B cell (primary cell): ENCODE data around the gene RCBTB2. TPM values are rescaled to one million over a fixed set of nuclear protein-coding genes. Genes with fewer than 3 reads are reported as not detected.

Source experiments
- ATAC-seq: fragments of 200-7000 bp; cut with Tn5 transposase; one replicate; pipeline ENCODE4 v1.10.0; 2021; ENCODE audit warnings: low read depth, mild to moderate bottlenecking, moderate number of reproducible peaks, moderate library complexity
- CTCF ChIA-PET: fragments of 350-600 bp; sonication (Branson Sonifier 250); formaldehyde crosslinking; loops from one replicate; lab custom pipeline; 2021; ENCODE audit warnings: antibody characterized with exemption, inconsistent platforms; lab: Charles Lee
- POLR2A ChIA-PET: fragments of 350-600 bp; sonication (Branson Sonifier 250); formaldehyde crosslinking; loops from one replicate; lab custom pipeline; 2021; ENCODE audit warnings: antibody characterized with exemption; lab: Charles Lee
- DNase-seq: peaks from one replicate; pipeline ENCODE4 v3.0.0; 2013
- H2AFZ ChIP-seq: 2 replicates; pipeline ENCODE4 v1.6.1; 2012; ENCODE audit warnings: mild to moderate bottlenecking, low read depth, low read length; ENCODE audit not compliant: insufficient read depth, poor library complexity, severe bottlenecking
- H3K27ac ChIP-seq, 2 donors: 1 replicate in 1 of 2; 2 replicates in 1 of 2; pipeline ENCODE4 v1.5.1; 2012 to 2013; ENCODE audit warnings: low read length in 2 of 2, mild to moderate bottlenecking in 2 of 2, moderate library complexity in 1 of 2
- H3K27me3 ChIP-seq, 4 experiments: fragments of 200-600 bp in 1 of 4; sonication (generic) in 1 of 4; replicated peaks in 1 of 4; 1 replicate in 2 of 4; 2 replicates in 2 of 4; pipeline versions ENCODE4 v1.6.1 to v1.7.0; 2013 to 2016; ENCODE audit warnings: low read length in 3 of 4, mild to moderate bottlenecking in 2 of 4, mixed read lengths in 1 of 4, moderate library complexity in 1 of 4; ENCODE audit not compliant: insufficient read depth in 4 of 4, control insufficient read depth in 3 of 4; ENCODE audit errors: control extremely low read depth in 1 of 4
- H3K36me3 ChIP-seq, 2 experiments: replicated peaks in 1 of 2; 1 replicate in 1 of 2; 2 replicates in 1 of 2; pipeline versions ENCODE4 v1.6.1 to v1.7.1; 2013; ENCODE audit warnings: low read length in 1 of 2; ENCODE audit not compliant: insufficient read depth in 2 of 2, control insufficient read depth in 1 of 2; ENCODE audit errors: control extremely low read depth in 1 of 2, extremely low read depth in 1 of 2
- H3K4me1 ChIP-seq, 2 donors: fragments of 200-600 bp in 1 of 2; sonication (generic) in 1 of 2; 1 replicate in 1 of 2; 2 replicates in 1 of 2; pipeline versions ENCODE4 v1.5.1 to v1.6.1; 2013 to 2017; ENCODE audit warnings: low read length in 2 of 2; ENCODE audit not compliant: control insufficient read depth in 2 of 2, insufficient read depth in 2 of 2
- H3K4me2 ChIP-seq: replicated peaks from 2 replicates; pipeline ENCODE3; 2012; ENCODE audit warnings: mild to moderate bottlenecking, low read depth, low read length; ENCODE audit not compliant: poor library complexity, severe bottlenecking
- H3K4me3 ChIP-seq, 5 experiments: fragments of 200-600 bp in 1 of 5; sonication (generic) in 1 of 5; 1 replicate in 3 of 5; 2 replicates in 2 of 5; pipeline versions ENCODE4 v1.5.1 to v1.7.0; 2011 to 2016; ENCODE audit warnings: low read length in 4 of 5, mild to moderate bottlenecking in 4 of 5, low read depth in 2 of 5, control low read depth in 1 of 5, moderate library complexity in 1 of 5; ENCODE audit not compliant: insufficient read depth in 1 of 5; ENCODE audit errors: control extremely low read depth in 1 of 5, extremely low read depth in 1 of 5
- H3K79me2 ChIP-seq: fragments of 200-600 bp; sonication (generic); one replicate; pipeline ENCODE4 v1.6.0; 2016; ENCODE audit warnings: low read length; ENCODE audit not compliant: control insufficient read depth, insufficient read depth
- H3K9ac ChIP-seq: fragments of 200-600 bp; sonication (generic); 2 replicates; pipeline ENCODE4 v1.6.1; 2017; ENCODE audit warnings: mild to moderate bottlenecking, low read length, moderate library complexity
- H3K9me3 ChIP-seq, 3 donors: one replicate each; pipeline versions ENCODE4 v1.6.1 to v1.7.1; 2013; ENCODE audit warnings: low read length in 2 of 3; ENCODE audit not compliant: control insufficient read depth in 2 of 3, insufficient read depth in 1 of 3; ENCODE audit errors: control extremely low read depth in 1 of 3
- H4K20me1 ChIP-seq: 2 replicates; pipeline ENCODE4 v1.6.0; 2012; ENCODE audit warnings: mild to moderate bottlenecking, low read length; ENCODE audit not compliant: insufficient read depth, control insufficient read depth, poor library complexity, severe bottlenecking
- H3K27ac Mint-ChIP-seq: one replicate; pipeline ENCODE4 v1.8.0; 2021; ENCODE audit warnings: mixed read lengths
- H3K27me3 Mint-ChIP-seq: one replicate; pipeline ENCODE4 v1.8.0; 2021; ENCODE audit warnings: mixed read lengths
- H3K4me1 Mint-ChIP-seq: one replicate; pipeline ENCODE4 v1.8.0; 2021; ENCODE audit warnings: mixed read lengths
- H3K4me3 Mint-ChIP-seq: one replicate; pipeline ENCODE4 v1.8.0; 2021; ENCODE audit warnings: mixed read lengths
- H3K9me3 Mint-ChIP-seq: one replicate; pipeline ENCODE4 v1.8.0; 2022; ENCODE audit warnings: mixed read lengths; ENCODE audit not compliant: insufficient read depth
- EZH2 ChIP-seq: IDR thresholded peaks from 2 replicates; pipeline ENCODE4 v1.6.1; 2012; ENCODE audit warnings: borderline replicate concordance, low read depth, mild to moderate bottlenecking, moderate library complexity, low read length; ENCODE audit not compliant: insufficient read depth, poor library complexity, severe bottlenecking
- WGBS: methylation state at CpG from one replicate; pipeline ENCODE4 v1.1.5; 2013; ENCODE audit warnings: missing lambda C conversion rate; ENCODE audit not compliant: insufficient coverage; 5-methylcytosine and 5-hydroxymethylcytosine counted together
- intact Hi-C: fragments of 100-400 bp; cut with micrococcal nuclease; formaldehyde crosslinking; loops from one replicate; pipeline ENCODE4 v1.10.0; 2022
- polyA plus RNA-seq: library from polyadenylated mRNA; depleted of rRNA; stranded (reverse); fragments of >200 nt; gene quantifications from 2 replicates; pipeline ENCODE4 v1.2.3, GENCODE V29; 2012
- total RNA-seq, 2 donors: library from RNA; stranded (reverse); fragments of 120-200 nt in 1 of 2; gene quantifications; 1 replicate in 1 of 2; 2 replicates in 1 of 2; pipeline versions ENCODE4 v1.2.3 to v1.2.4, GENCODE V29; 2013 to 2022
- TF ChIP-seq, protein P1 (sequence below): fragments of 200-600 bp; IDR thresholded peaks from one replicate; pipeline ENCODE4 v1.8.0; 2022; ENCODE audit warnings: antibody characterized with exemption, mild to moderate bottlenecking

RCBTB2 gene
- total and polyA plus RNA-seq, 2 donors (not counting 1 experiment from before 2014, with no cell fraction given), result 1.4 to 2.7 TPM

DNA sequence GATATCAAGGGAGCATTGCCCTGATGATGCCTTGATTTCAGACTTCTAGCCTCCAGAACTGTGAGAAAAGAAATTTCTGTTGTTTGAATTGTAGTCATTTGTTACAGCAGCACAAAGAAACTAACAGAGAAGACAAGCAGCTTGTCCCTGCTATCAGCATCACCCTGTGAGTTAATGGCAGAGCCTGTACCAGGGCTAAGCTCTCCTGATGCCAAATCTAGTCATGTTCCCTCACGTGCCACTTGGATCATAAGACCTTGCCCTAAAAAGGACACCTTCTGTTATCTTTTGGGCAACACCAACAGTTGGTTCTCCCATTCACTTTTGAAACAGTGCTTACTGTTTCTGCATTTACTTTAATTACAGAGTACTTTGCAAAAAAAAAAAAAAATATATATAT lies 14.8 kb downstream of the RCBTB2 start:
- intact Hi-C loops, result no loop called here
- TF ChIP-seq, protein P1, sequence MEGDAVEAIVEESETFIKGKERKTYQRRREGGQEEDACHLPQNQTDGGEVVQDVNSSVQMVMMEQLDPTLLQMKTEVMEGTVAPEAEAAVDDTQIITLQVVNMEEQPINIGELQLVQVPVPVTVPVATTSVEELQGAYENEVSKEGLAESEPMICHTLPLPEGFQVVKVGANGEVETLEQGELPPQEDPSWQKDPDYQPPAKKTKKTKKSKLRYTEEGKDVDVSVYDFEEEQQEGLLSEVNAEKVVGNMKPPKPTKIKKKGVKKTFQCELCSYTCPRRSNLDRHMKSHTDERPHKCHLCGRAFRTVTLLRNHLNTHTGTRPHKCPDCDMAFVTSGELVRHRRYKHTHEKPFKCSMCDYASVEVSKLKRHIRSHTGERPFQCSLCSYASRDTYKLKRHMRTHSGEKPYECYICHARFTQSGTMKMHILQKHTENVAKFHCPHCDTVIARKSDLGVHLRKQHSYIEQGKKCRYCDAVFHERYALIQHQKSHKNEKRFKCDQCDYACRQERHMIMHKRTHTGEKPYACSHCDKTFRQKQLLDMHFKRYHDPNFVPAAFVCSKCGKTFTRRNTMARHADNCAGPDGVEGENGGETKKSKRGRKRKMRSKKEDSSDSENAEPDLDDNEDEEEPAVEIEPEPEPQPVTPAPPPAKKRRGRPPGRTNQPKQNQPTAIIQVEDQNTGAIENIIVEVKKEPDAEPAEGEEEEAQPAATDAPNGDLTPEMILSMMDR, result no peak
- TF ChIP-seq EZH2, result no peak
- Mint-ChIP-seq H3K9me3 (no peaks in the 10 kb centered on the region), H3K4me3 (no peak overlapping the region), H3K27ac (no peak overlapping the region), H3K4me1 (no peaks in the 10 kb centered on the region), H3K27me3 (peaks cover 19% of the 10 kb centered on the region)
- CTCF ChIA-PET, result interaction anchor here (0.8 kb wide), 1 partner anchor 13 kb away, joined by 3 read pairs; no protein-coding TSS in a partner anchor
- Histone ChIP-seq H3K4me3 (no peak overlapping the region), H3K79me2 (no peaks in the 10 kb centered on the region), H3K27me3 (peaks cover 0 to 15% (median 2%) of the 10 kb centered on the region in 4 experiments), H2AFZ (no peak overlapping the region), H3K36me3 (no peaks in the 10 kb centered on the region), H3K4me2 (no peak overlapping the region), H3K4me1 (no peaks in the 10 kb centered on the region), H3K9ac (no peak overlapping the region), H4K20me1 (no peaks in the 10 kb centered on the region), H3K27ac (no peak overlapping the region), H3K9me3 (no peaks in the 10 kb centered on the region)
- WGBS, result 100% methylated on average over 1 of the region's 1 CpG
- no peak for ATAC-seq
- POLR2A ChIA-PET, result interaction anchor here (0.8 kb wide), 1 partner anchor 13 kb away, joined by 6 read pairs; no protein-coding TSS in a partner anchor
- no peak for DNase-seq

GRCh38 chr13:48515732-48516131 lies 17.1 kb downstream of the RCBTB2 start:
- no peak overlapping the region for H3K27ac Mint-ChIP-seq
- POLR2A ChIA-PET, result no interaction called here
- Histone ChIP-seq H3K9ac (no peak overlapping the region), H3K36me3 (no peaks in the 10 kb centered on the region), H3K79me2 (no peaks in the 10 kb centered on the region), H3K4me1 (no peaks in the 10 kb centered on the region), H3K4me3 (no peak overlapping the region), H3K27me3 (peaks cover 0 to 15% (median 2%) of the 10 kb centered on the region in 4 experiments), H3K27ac (no peak overlapping the region), H4K20me1 (no peaks in the 10 kb centered on the region), H3K9me3 (no peaks in the 10 kb centered on the region), H2AFZ (no peak overlapping the region), H3K4me2 (no peak overlapping the region)
- peaks cover 19% of the 10 kb centered on the region for H3K27me3 Mint-ChIP-seq
- no peaks in the 10 kb centered on the region for H3K9me3 Mint-ChIP-seq
- DNase-seq (no peak), ATAC-seq (no peak)
- 100% methylated on average over 3 of the region's 6 CpGs for WGBS
- no peaks in the 10 kb centered on the region for H3K4me1 Mint-ChIP-seq
- no peak for TF ChIP-seq EZH2
- TF ChIP-seq, protein P1, result no peak
- CTCF ChIA-PET, result no interaction called here
- intact Hi-C loops, result no loop called here
- no peak overlapping the region for H3K4me3 Mint-ChIP-seq
